Keratinocyte (primary cell): ENCODE measurements around the gene CERS4.

Source experiments
- CTCF ChIP-seq, 3 experiments: IDR thresholded peaks in 1 of 3; conservative IDR thresholded peaks in 1 of 3; optimal IDR thresholded peaks in 1 of 3; 2 replicates in 2 of 3; 3 replicates in 1 of 3; pipeline versions ENCODE3 to v1.5.1; 2011; ENCODE audit warnings: low read length in 3 of 3, mild to moderate bottlenecking in 3 of 3, moderate library complexity in 2 of 3, control low read depth in 1 of 3, inconsistent platforms in 1 of 3; ENCODE audit not compliant: insufficient read depth in 2 of 3; ENCODE audit errors: extremely low read depth in 1 of 3
- EZH2 ChIP-seq: IDR thresholded peaks from one replicate; pipeline ENCODE4 v1.6.1; 2012; ENCODE audit warnings: inconsistent platforms, mild to moderate bottlenecking, low read length, moderate library complexity

- TF ChIP-seq CTCF (optimal IDR thresholded peaks at IDR 0.05 in 1 of 3, IDR thresholded peaks at IDR 0.05 in 1 of 3, conservative IDR thresholded peaks at IDR 0.05 in 1 of 3; ENCODE audit: extremely low read depth in 1 of 3, insufficient read depth in 2 of 3, low read length in 3 of 3) (peak; percentile 89 to 98 (median 91)), EZH2 (no peak)
Measured at GRCh38 chr19:8252922-8253589, 43.9 kb downstream of the CERS4 start.
